T1000 (cell line): ENCODE data around the gene ALMS1.
"Not testable (repeated sequence)": the region's sequence is repeated elsewhere in the genome, so short reads cannot be mapped to it uniquely, and the experiment has no call there.

Experiments
- DNase-seq: peaks from one replicate; lab custom pipeline; 2025; ENCODE audit warnings: mixed read lengths; lab: John Stamatoyannopoulos, UW

The ALMS1 gene

GRCh38 chr2:73385504-73386341, at the start of gene ALMS1:
TSS of gene ALMS1 (plus strand) at chr2:73385836. CDS start at chr2:73385869, 33 bp downstream.
- DNase-seq: peak; percentile 84

GRCh38 chr2:73337828-73338227, 47.8 kb upstream of the ALMS1 start:
- no peak for DNase-seq

- no peak for DNase-seq
Observed at GRCh38 chr2:73339201-73339600, 46.4 kb upstream of the ALMS1 start.

GRCh38 chr2:73341039-73341438, 44.6 kb upstream of the ALMS1 start:
- no peak for DNase-seq

- no peak for DNase-seq
Observed at GRCh38 chr2:73343992-73344391, 41.6 kb upstream of the ALMS1 start.

- DNase-seq: not testable (repeated sequence)
Observed at GRCh38 chr2:73344747-73345146, 40.9 kb upstream of the ALMS1 start.

GRCh38 chr2:73350035-73350691, 35.5 kb upstream of the ALMS1 start:
- DNase-seq: no peak

- no peak for DNase-seq
Observed at GRCh38 chr2:73356097-73356496, 29.5 kb upstream of the ALMS1 start.

GRCh38 chr2:73359915-73360697, 25.5 kb upstream of the ALMS1 start:
- no peak for DNase-seq

GRCh38 chr2:73366060-73366459, 19.6 kb upstream of the ALMS1 start:
- no peak for DNase-seq

- DNase-seq: no peak
Observed at GRCh38 chr2:73368781-73369180, 16.9 kb upstream of the ALMS1 start.

- DNase-seq: no peak
Observed at GRCh38 chr2:73370348-73370747, 15.3 kb upstream of the ALMS1 start.

- DNase-seq: no peak
Observed at GRCh38 chr2:73373344-73373743, 12.3 kb upstream of the ALMS1 start.

GRCh38 chr2:73374269-73374668, 11.4 kb upstream of the ALMS1 start:
- DNase-seq: no peak

GRCh38 chr2:73376681-73377080, 9.0 kb upstream of the ALMS1 start:
- no peak for DNase-seq

GRCh38 chr2:73383036-73383435, 2.6 kb upstream of the ALMS1 start:
- DNase-seq: no peak

- DNase-seq: no peak
Observed at GRCh38 chr2:73385123-73385503, 523 bp upstream of the ALMS1 start.

- no peak for DNase-seq
Observed at GRCh38 chr2:73386342-73386868, 769 bp downstream of the ALMS1 start.

GRCh38 chr2:73386894-73387636, 1.4 kb downstream of the ALMS1 start:
- DNase-seq: no peak

GRCh38 chr2:73402386-73403103, 16.9 kb downstream of the ALMS1 start:
- no peak for DNase-seq

- no peak for DNase-seq
Observed at GRCh38 chr2:73403237-73403636, 17.6 kb downstream of the ALMS1 start.
